OCI-LY3 (cell line): ENCODE measurements around the gene CTDP1.

Experiments used
- CTCF ChIP-seq: fragments of 200-600, 300-600 bp; sonication (generic); IDR thresholded peaks from 2 replicates; pipeline ENCODE4 v1.5.1; 2014; ENCODE audit warnings: antibody characterized with exemption, low read length, low read depth
- EZH2phosphoT487 ChIP-seq: fragments of 200-600 bp; shearing (Covaris generic); IDR thresholded peaks from 2 replicates; pipeline ENCODE4 v1.6.1; 2018; ENCODE audit warnings: antibody characterized with exemption, mixed run types, low read depth

- no peak for TF ChIP-seq CTCF
- no peak for TF ChIP-seq EZH2phosphoT487
These were observed 109.1 kb downstream of the CTDP1 start for GRCh38 chr18:79788734-79789085.
